H1 (cell line): Measurements from ENCODE around the gene C6orf136. TPM values are rescaled to one million over a fixed set of nuclear protein-coding genes. Genes with fewer than 3 reads are reported as not detected.

Source experiments
- CTCF ChIA-PET: fragments of 300-600 bp; sonication (Branson Sonifier 250); formaldehyde crosslinking; loops from one replicate; lab custom pipeline; 2021; ENCODE audit not compliant: partially characterized antibody; lab: Charles Lee
- POLR2A ChIA-PET: fragments of 300-600 bp; sonication (Branson Sonifier 250); formaldehyde crosslinking; loops from one replicate; lab custom pipeline; 2021; ENCODE audit warnings: inconsistent platforms; ENCODE audit not compliant: partially characterized antibody; lab: Charles Lee
- DNase-seq, 2 experiments: peaks; one replicate each; pipeline versions ENCODE4 v3.0.0 to v3.0.0-alpha.2; 2010 to 2022; ENCODE audit warnings: low spot score in 2 of 2, low read depth in 1 of 2, mixed read lengths in 1 of 2
- FAIRE-seq: peaks from 2 replicates; lab custom pipeline; 2011; peaks lifted over from hg19 to GRCh38; lab: Jason Lieb, UNC
- H2AFZ ChIP-seq: 2 replicates; pipeline ENCODE4 v1.8.1; 2012; ENCODE audit warnings: low read length, inconsistent platforms
- H2AK5ac ChIP-seq: 2 replicates; pipeline ENCODE4 v1.6.1; 2013; ENCODE audit warnings: low read depth, low read length
- H2BK120ac ChIP-seq: replicated peaks from 2 replicates; pipeline ENCODE3; 2013; ENCODE audit warnings: low read depth, low read length, inconsistent platforms
- H2BK12ac ChIP-seq: 2 replicates; pipeline ENCODE4 v1.6.1; 2013; ENCODE audit warnings: low read depth, low read length
- H2BK15ac ChIP-seq: 2 replicates; pipeline ENCODE4 v1.6.1; 2013; ENCODE audit warnings: low read length
- H2BK20ac ChIP-seq: 2 replicates; pipeline ENCODE4 v1.6.1; 2013; ENCODE audit warnings: low read length
- H2BK5ac ChIP-seq: 2 replicates; pipeline ENCODE4 v1.6.1; 2013; ENCODE audit warnings: low read depth, low read length
- H3K14ac ChIP-seq: 2 replicates; pipeline ENCODE4 v1.6.1; 2013; ENCODE audit warnings: inconsistent platforms; ENCODE audit not compliant: insufficient read length
- H3K18ac ChIP-seq: 2 replicates; pipeline ENCODE4 v1.6.1; 2013; ENCODE audit warnings: low read length; ENCODE audit errors: extremely low read depth
- H3K23ac ChIP-seq: 2 replicates; pipeline ENCODE4 v1.6.1; 2013; ENCODE audit warnings: inconsistent platforms; ENCODE audit not compliant: insufficient read length
- H3K23me2 ChIP-seq: 2 replicates; pipeline ENCODE4 v1.6.1; 2013; ENCODE audit warnings: low read depth, low read length
- H3K27ac ChIP-seq: 2 replicates; pipeline ENCODE4 v1.6.1; 2011; ENCODE audit warnings: low read depth, low read length, inconsistent platforms
- H3K27me3 ChIP-seq, 4 experiments: replicated peaks in 1 of 4; 1 replicate in 1 of 4; 2 replicates in 3 of 4; pipeline versions ENCODE4 v1.6.1 to v1.8.1; 2011 to 2013; ENCODE audit warnings: low read length in 3 of 4, mild to moderate bottlenecking in 3 of 4, inconsistent platforms in 2 of 4, mixed read lengths in 2 of 4, moderate library complexity in 1 of 4; ENCODE audit not compliant: control insufficient read depth in 3 of 4, insufficient read depth in 3 of 4; ENCODE audit errors: extremely low read depth in 1 of 4
- H3K36me3 ChIP-seq, 4 experiments: 2 replicates each; pipeline versions ENCODE4 v1.6.1 to v1.8.1; 2011 to 2013; ENCODE audit warnings: mild to moderate bottlenecking in 4 of 4, low read length in 3 of 4, moderate library complexity in 2 of 4, control low read depth in 1 of 4, inconsistent platforms in 1 of 4; ENCODE audit not compliant: insufficient read depth in 4 of 4, control insufficient read depth in 2 of 4
- H3K4ac ChIP-seq: replicated peaks from 2 replicates; pipeline ENCODE3; 2013; ENCODE audit warnings: low read length, low read depth, mixed read lengths, inconsistent platforms; ENCODE audit not compliant: insufficient read length
- H3K4me1 ChIP-seq, 4 experiments: replicated peaks in 1 of 4; 1 replicate in 1 of 4; 2 replicates in 3 of 4; pipeline versions ENCODE4 v1.6.1 to v1.8.1; 2011 to 2013; ENCODE audit warnings: low read length in 3 of 4, inconsistent platforms in 2 of 4, mixed read lengths in 1 of 4; ENCODE audit not compliant: insufficient read depth in 4 of 4, control insufficient read depth in 3 of 4
- H3K4me2 ChIP-seq, 2 experiments: 2 replicates each; pipeline versions ENCODE4 v1.6.1 to v1.8.1; 2011 to 2013; ENCODE audit warnings: low read depth in 2 of 2, low read length in 2 of 2, control low read depth in 1 of 2, inconsistent platforms in 1 of 2, mild to moderate bottlenecking in 1 of 2; ENCODE audit not compliant: insufficient read depth in 1 of 2
- H3K4me3 ChIP-seq, 4 experiments: fragments of 200-600, 300-600 bp in 1 of 4; sonication (generic), shearing (Covaris generic), sonication (Bioruptor Twin) in 1 of 4; 2 replicates each; pipeline versions ENCODE4 v1.5.1 to v1.8.1; 2011 to 2016; ENCODE audit warnings: low read length in 4 of 4, low read depth in 3 of 4, control low read depth in 2 of 4, inconsistent platforms in 2 of 4, mild to moderate bottlenecking in 2 of 4, mixed read lengths in 1 of 4, moderate library complexity in 1 of 4; ENCODE audit not compliant: insufficient read depth in 2 of 4; ENCODE audit errors: extremely low read depth in 1 of 4
- H3K56ac ChIP-seq: replicated peaks from 2 replicates; pipeline ENCODE3; 2013; ENCODE audit warnings: low read depth, mild to moderate bottlenecking, mixed read lengths, low read length, inconsistent platforms; ENCODE audit not compliant: insufficient read length
- H3K79me1 ChIP-seq: 2 replicates; pipeline ENCODE4 v1.6.1; 2013; ENCODE audit warnings: low read depth, low read length, control low read depth
- H3K79me2 ChIP-seq, 2 experiments: 2 replicates each; pipeline versions ENCODE4 v1.6.1 to v1.8.1; 2012 to 2013; ENCODE audit warnings: low read length in 2 of 2, mild to moderate bottlenecking in 2 of 2, inconsistent platforms in 1 of 2; ENCODE audit not compliant: insufficient read depth in 2 of 2, control insufficient read depth in 1 of 2
- H3K9ac ChIP-seq, 4 experiments: replicated peaks in 1 of 4; 1 replicate in 1 of 4; 2 replicates in 3 of 4; pipeline versions ENCODE4 v1.6.1 to v1.8.1; 2011 to 2013; ENCODE audit warnings: low read depth in 3 of 4, low read length in 3 of 4, control low read depth in 2 of 4, mild to moderate bottlenecking in 2 of 4, moderate library complexity in 2 of 4, inconsistent platforms in 1 of 4; ENCODE audit errors: extremely low read depth in 1 of 4
- H3K9me3 ChIP-seq, 2 experiments: 2 replicates each; pipeline versions ENCODE4 v1.6.1 to v1.8.1; 2012 to 2013; ENCODE audit warnings: mild to moderate bottlenecking in 2 of 2, moderate library complexity in 2 of 2, control low read depth in 1 of 2, inconsistent platforms in 1 of 2, low read depth in 1 of 2, low read length in 1 of 2, mixed read lengths in 1 of 2; ENCODE audit not compliant: insufficient read depth in 2 of 2
- H4K20me1 ChIP-seq, 2 experiments: replicated peaks in 1 of 2; 2 replicates each; pipeline versions ENCODE3 to v1.8.1; 2011 to 2013; ENCODE audit warnings: inconsistent platforms in 2 of 2, low read length in 2 of 2, mild to moderate bottlenecking in 1 of 2; ENCODE audit not compliant: insufficient read depth in 2 of 2, control insufficient read depth in 1 of 2
- H4K5ac ChIP-seq: 2 replicates; pipeline ENCODE4 v1.6.1; 2013; ENCODE audit warnings: low read length, low read depth, mixed read lengths, inconsistent platforms; ENCODE audit not compliant: insufficient read length
- H4K8ac ChIP-seq: 2 replicates; pipeline ENCODE4 v1.8.0; 2013; ENCODE audit warnings: mild to moderate bottlenecking, moderate library complexity, low read length, inconsistent platforms; ENCODE audit not compliant: insufficient read depth; ENCODE audit errors: extremely low read depth
- H4K91ac ChIP-seq: replicated peaks from 2 replicates; pipeline ENCODE3; 2013; ENCODE audit warnings: low read length, mixed read lengths, inconsistent platforms; ENCODE audit not compliant: insufficient read length
- ASH2L ChIP-seq: fragments of 200-600, 300-600 bp; sonication (generic); IDR thresholded peaks from one replicate; pipeline ENCODE4 v1.7.1; 2017; ENCODE audit warnings: low read length
- FOSL1 ChIP-seq: IDR thresholded peaks from 2 replicates; pipeline ENCODE4 v1.6.1; 2011; ENCODE audit warnings: mild to moderate bottlenecking, low read depth, low read length, moderate library complexity; ENCODE audit not compliant: insufficient read depth
- GABPA ChIP-seq: IDR thresholded peaks from 2 replicates; pipeline ENCODE4 v1.6.1; 2011; ENCODE audit warnings: mild to moderate bottlenecking, low read length, moderate library complexity, borderline replicate concordance; ENCODE audit not compliant: insufficient read depth
- MAX ChIP-seq: IDR thresholded peaks from 2 replicates; pipeline ENCODE4 v1.6.1; 2012; ENCODE audit warnings: inconsistent platforms
- RNF2 ChIP-seq: fragments of 200-900, 300-1000 bp; sonication (generic); IDR thresholded peaks from 2 replicates; pipeline ENCODE4 v1.7.1; 2016; ENCODE audit warnings: borderline replicate concordance, low read depth, mild to moderate bottlenecking, antibody characterized with exemption, low read length; ENCODE audit not compliant: poor library complexity, severe bottlenecking; ENCODE audit errors: missing control alignments
- RXRA ChIP-seq: IDR thresholded peaks from 2 replicates; pipeline ENCODE4 v1.6.1; 2011; ENCODE audit warnings: low read depth, mild to moderate bottlenecking, low read length, moderate library complexity; ENCODE audit not compliant: insufficient read depth
- YY1 ChIP-seq: IDR thresholded peaks from 2 replicates; pipeline ENCODE4 v1.6.1; 2011; ENCODE audit warnings: low read depth, mild to moderate bottlenecking, low read length
- WGBS, 2 experiments: shearing (Covaris generic) in 1 of 2; methylation state at CpG; one replicate each; pipeline versions ENCODE4 v1.1.6 to v1.1.7; 2013 to 2015; ENCODE audit warnings: low lambda C conversion rate in 2 of 2, mixed read lengths in 2 of 2, inconsistent platforms in 1 of 2, low coverage in 1 of 2, missing lambda C conversion rate in 1 of 2; ENCODE audit not compliant: insufficient replicate concordance in 2 of 2, insufficient coverage in 1 of 2, insufficient read length in 1 of 2; ENCODE audit errors: extremely low coverage in 1 of 2, missing lambda C conversion rate in 1 of 2; 5-methylcytosine and 5-hydroxymethylcytosine counted together
- polyA plus RNA-seq, 7 experiments: library from polyadenylated mRNA; depleted of rRNA in 3 of 7; stranded (reverse) in 5 of 7; unstranded in 2 of 7; fragments of >200 nt in 5 of 7; fragments of 200-250 nt in 2 of 7; gene quantifications; 1 replicate in 5 of 7; 2 replicates in 1 of 7; 4 replicates in 1 of 7; pipeline versions ENCODE4 v1.2.1 to v1.2.3, GENCODE V29; 2011 to 2013; ENCODE audit warnings: missing spikeins in 2 of 7, mixed read lengths in 2 of 7
- total RNA-seq: library from RNA; stranded (reverse); fragmentation: NEBNext Ultra II Directional; extraction: Animal tissue kit (Norgen Biotek cat#: 25700); gene quantifications from 2 replicates; pipeline ENCODE4 v1.2.1, GENCODE V29; 2021

C6orf136 gene
- total and polyA plus RNA-seq, 2 of the 8 experiments (the other 6 are each of a cell fraction or from before 2014, with no cell fraction given), result 20.8 to 23.1 TPM

- H3K9ac ChIP-seq, result peak overlapping the region in 3 of 4 experiments; percentile 93 to 100 (median 99); a peak in 4 of 7 replicates
- H3K4me3 ChIP-seq, result peak overlapping the region; percentile 87 to 97 (median 90)
- no peak overlapping the region for H3K56ac ChIP-seq
- H3K79me2 ChIP-seq, result peaks cover 4 to 50% of the 10 kb centered on the region in 2 experiments; a peak in 3 of 4 replicates
- peaks cover 14% of the 10 kb centered on the region for H3K23me2 ChIP-seq
- H4K20me1 ChIP-seq, result peaks cover 0 to 2% of the 10 kb centered on the region in 2 experiments
- WGBS, 2 experiments, result 35% methylated on average over 8 of the region's 8 CpGs; no CpG with 5 or more reads in 1 of the 2 experiments
- peaks cover 0 to 6% (median 4%) of the 10 kb centered on the region in 4 experiments; a peak in 4 of 7 replicates for H3K4me1 ChIP-seq
- FAIRE-seq (no peak), DNase-seq (no peak)
- no peak overlapping the region for H3K4ac ChIP-seq
- H3K9me3 ChIP-seq, result no peaks in the 10 kb centered on the region
- H2BK15ac ChIP-seq, result no peak overlapping the region
- H2BK20ac ChIP-seq, result no peak overlapping the region
- H3K79me1 ChIP-seq, result peaks cover 6% of the 10 kb centered on the region; the same call in 1 of the 2 replicates
- no peak overlapping the region for H4K5ac ChIP-seq
- no peak overlapping the region for H4K91ac ChIP-seq
- no peak for TF ChIP-seq RNF2
- TF ChIP-seq RXRA, result no peak
- TF ChIP-seq FOSL1, result no peak
- no peak for TF ChIP-seq ASH2L
- no peak for TF ChIP-seq MAX
- TF ChIP-seq YY1, result no peak
- no peak for TF ChIP-seq GABPA
- H3K14ac ChIP-seq, result no peak overlapping the region
- H3K27me3 ChIP-seq, result no peaks in the 10 kb centered on the region
- H2BK120ac ChIP-seq, result no peak overlapping the region
- ChIA-PET POLR2A (interaction anchor here (0.5 to 3.8 kb wide), 40 partner anchors 9 to 127 kb away, joined by 3 to 43 read pairs (median 5); partner anchors contain the start of genes ABCF1, ATAT1, C6orf136 and DHX16), CTCF (interaction anchor here (0.8 to 1.7 kb wide), 3 partner anchors 15 to 104 kb away, joined by 3 to 6 read pairs (median 3); no protein-coding TSS in a partner anchor)
- 0 out of 2 replicates have a peak overlapping the region, but pooled peaks have one; percentile 28 for H2AFZ ChIP-seq
- no peak overlapping the region for H3K23ac ChIP-seq
- H2BK5ac ChIP-seq, result no peak overlapping the region
- peak overlapping the region; percentile 90 to 98 for H3K4me2 ChIP-seq
- no peak overlapping the region for H4K8ac ChIP-seq
- peaks cover 10 to 45% (median 26%) of the 10 kb centered on the region in 4 experiments for H3K36me3 ChIP-seq
- H2BK12ac ChIP-seq, result no peak overlapping the region
- peak overlapping the region; percentile 99; the same call in 1 of the 2 replicates for H3K27ac ChIP-seq
- H3K18ac ChIP-seq, result no peak overlapping the region
- peak overlapping the region; percentile 45; the same call in 1 of the 2 replicates for H2AK5ac ChIP-seq
Observed at GRCh38 chr6:30618270-30618797, 28.6 kb upstream of the C6orf136 start.
